Esophagus squamous epithelium (tissue), 5 donors: ENCODE measurements around the gene FOXK2. TPM values are rescaled to one million over a fixed set of nuclear protein-coding genes. Genes with fewer than 3 reads are reported as not detected.
"Not testable (repeated sequence)": the region's sequence is repeated elsewhere in the genome, so short reads cannot be mapped to it uniquely, and the experiment has no call there.

ENCODE experiments used
- DNase-seq: peaks from one replicate; lab custom pipeline; 2025; lab: John Stamatoyannopoulos, UW
- H3K27ac ChIP-seq, 4 donors: fragments of 200-600 bp; sonication (generic); one replicate each; pipeline ENCODE4 v1.5.1; 2016 to 2019; ENCODE audit warnings: mild to moderate bottlenecking in 1 of 4
- H3K27me3 ChIP-seq, 4 donors: fragments of 200-600 bp; sonication (generic); 1 replicate in 3 of 4; 2 replicates in 1 of 4; pipeline versions ENCODE4 v1.5.1 to v1.6.0; 2017 to 2021; ENCODE audit warnings: antibody characterized with exemption in 1 of 4
- H3K36me3 ChIP-seq, 3 donors: fragments of 200-600 bp; sonication (generic); one replicate each; pipeline ENCODE4 v1.5.1; 2016 to 2019
- H3K4me1 ChIP-seq, 3 donors: fragments of 200-600 bp; sonication (generic); one replicate each; pipeline ENCODE4 v1.5.1; 2017 to 2019
- H3K4me3 ChIP-seq, 4 donors: fragments of 200-600 bp; sonication (generic); 1 replicate in 3 of 4; 2 replicates in 1 of 4; pipeline ENCODE4 v1.5.1; 2016 to 2019; ENCODE audit warnings: mild to moderate bottlenecking in 2 of 4, moderate library complexity in 1 of 4
- H3K9me3 ChIP-seq, 3 donors: fragments of 200-600 bp; sonication (generic); one replicate each; pipeline ENCODE4 v1.5.1; 2016 to 2019
- POLR2A ChIP-seq, 4 donors: fragments of 450-650 bp; IDR thresholded peaks; one replicate each; pipeline ENCODE4 v1.6.1; 2017; ENCODE audit warnings: antibody characterized with exemption in 4 of 4, mild to moderate bottlenecking in 4 of 4, moderate library complexity in 3 of 4
- WGBS, 2 donors: methylation state at CpG; one replicate each; pipeline ENCODE4 v1.1.5; 2018; 5-methylcytosine and 5-hydroxymethylcytosine counted together
- intact Hi-C: fragments of 100-400 bp; cut with DNase I; formaldehyde crosslinking; loops from one replicate; pipeline ENCODE4 v1.15.0; 2022
- total RNA-seq, 4 donors: library from RNA; depleted of rRNA; stranded (reverse); fragments of >200 nt; gene quantifications; one replicate each; pipeline ENCODE4 v1.1.0, GENCODE V29; 2016
- TF ChIP-seq, protein P1 (sequence below), 6 experiments: fragments of 450-650 bp in 4 of 6; fragments of 200-600 bp in 2 of 6; sonication (generic) in 2 of 6; IDR thresholded peaks; one replicate each; pipeline ENCODE4 v1.5.1; 2016 to 2019; ENCODE audit warnings: antibody characterized with exemption in 6 of 6, mild to moderate bottlenecking in 4 of 6, moderate library complexity in 4 of 6
- donor health status: DM: yes; HTN: yes; CAD: no.

The FOXK2 gene
- total RNA-seq, 4 donors from 2014 or later = 26.3 to 38.2 (median 34.5) TPM

DNA sequence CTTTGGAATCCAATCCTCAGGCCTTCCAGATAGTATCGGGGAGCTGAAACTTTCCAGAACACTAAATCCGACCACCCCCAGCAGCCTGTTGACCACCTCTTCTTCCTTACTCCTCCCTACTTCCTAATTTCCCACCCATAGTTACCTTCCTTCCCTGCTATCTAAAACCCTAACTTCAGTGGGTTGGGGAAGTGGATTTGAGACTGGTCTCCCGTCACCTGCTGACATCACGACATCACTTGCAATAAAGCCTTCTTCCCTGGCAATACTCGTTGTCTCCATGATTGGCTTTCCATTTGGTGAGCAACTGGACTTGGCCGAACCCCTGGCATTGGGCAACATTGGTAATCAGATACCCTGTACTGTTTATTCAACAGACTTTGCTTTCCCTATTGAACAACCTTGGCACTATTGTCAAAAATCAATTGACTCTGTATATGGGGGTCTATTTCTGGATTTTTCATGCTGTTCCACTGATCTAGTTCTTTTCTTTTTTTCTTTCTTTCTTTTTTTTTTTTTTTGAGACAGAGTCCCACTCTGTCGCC is 11.8 kb upstream of the FOXK2 start:
- Histone ChIP-seq H3K4me3 (no peak overlapping the region), H3K27me3 (no peaks in the 10 kb centered on the region), H3K36me3 (no peaks in the 10 kb centered on the region), H3K4me1 (peaks cover 0 to 2% (median 0%) of the 10 kb centered on the region in 3 donors), H3K27ac (no peak overlapping the region), H3K9me3 (no peaks in the 10 kb centered on the region)
- no peak for DNase-seq
- WGBS, 2 donors = 91 to 92% methylated on average over 7 of the region's 7 CpGs
- no peak for TF ChIP-seq POLR2A (IDR thresholded peaks at IDR 0.05)
- TF ChIP-seq, protein P1, sequence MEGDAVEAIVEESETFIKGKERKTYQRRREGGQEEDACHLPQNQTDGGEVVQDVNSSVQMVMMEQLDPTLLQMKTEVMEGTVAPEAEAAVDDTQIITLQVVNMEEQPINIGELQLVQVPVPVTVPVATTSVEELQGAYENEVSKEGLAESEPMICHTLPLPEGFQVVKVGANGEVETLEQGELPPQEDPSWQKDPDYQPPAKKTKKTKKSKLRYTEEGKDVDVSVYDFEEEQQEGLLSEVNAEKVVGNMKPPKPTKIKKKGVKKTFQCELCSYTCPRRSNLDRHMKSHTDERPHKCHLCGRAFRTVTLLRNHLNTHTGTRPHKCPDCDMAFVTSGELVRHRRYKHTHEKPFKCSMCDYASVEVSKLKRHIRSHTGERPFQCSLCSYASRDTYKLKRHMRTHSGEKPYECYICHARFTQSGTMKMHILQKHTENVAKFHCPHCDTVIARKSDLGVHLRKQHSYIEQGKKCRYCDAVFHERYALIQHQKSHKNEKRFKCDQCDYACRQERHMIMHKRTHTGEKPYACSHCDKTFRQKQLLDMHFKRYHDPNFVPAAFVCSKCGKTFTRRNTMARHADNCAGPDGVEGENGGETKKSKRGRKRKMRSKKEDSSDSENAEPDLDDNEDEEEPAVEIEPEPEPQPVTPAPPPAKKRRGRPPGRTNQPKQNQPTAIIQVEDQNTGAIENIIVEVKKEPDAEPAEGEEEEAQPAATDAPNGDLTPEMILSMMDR (IDR thresholded peaks at IDR 0.05) = no peak
- intact Hi-C loops = no loop called here

DNA sequence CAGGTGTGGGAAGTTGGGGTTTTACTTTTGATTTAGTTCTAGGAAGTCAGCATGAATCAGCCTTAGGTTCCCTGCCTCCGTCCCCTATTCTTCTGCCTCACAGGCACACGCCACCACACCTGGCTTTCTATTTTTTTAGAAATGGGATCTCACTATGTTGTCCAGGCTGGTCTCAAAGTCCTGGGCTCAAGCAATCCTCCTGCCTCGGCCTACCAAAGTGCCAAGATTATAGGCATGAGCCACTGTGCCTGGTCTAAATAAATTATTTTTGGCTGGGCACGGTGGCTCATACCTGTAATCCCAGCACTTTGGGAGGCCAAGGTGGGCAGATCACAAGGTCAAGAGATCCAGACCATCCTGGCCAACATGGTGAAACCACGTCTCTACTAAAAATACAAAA is 7.9 kb upstream of the FOXK2 start:
- H3K4me1 ChIP-seq, H3K9me3 ChIP-seq, H3K27me3 ChIP-seq, H3K27ac ChIP-seq, H3K36me3 ChIP-seq, DNase-seq, intact Hi-C loops, H3K4me3 ChIP-seq: not testable (repeated sequence)
- 76 to 95% methylated on average over 4 of the region's 5 CpGs for WGBS, 2 donors

DNA sequence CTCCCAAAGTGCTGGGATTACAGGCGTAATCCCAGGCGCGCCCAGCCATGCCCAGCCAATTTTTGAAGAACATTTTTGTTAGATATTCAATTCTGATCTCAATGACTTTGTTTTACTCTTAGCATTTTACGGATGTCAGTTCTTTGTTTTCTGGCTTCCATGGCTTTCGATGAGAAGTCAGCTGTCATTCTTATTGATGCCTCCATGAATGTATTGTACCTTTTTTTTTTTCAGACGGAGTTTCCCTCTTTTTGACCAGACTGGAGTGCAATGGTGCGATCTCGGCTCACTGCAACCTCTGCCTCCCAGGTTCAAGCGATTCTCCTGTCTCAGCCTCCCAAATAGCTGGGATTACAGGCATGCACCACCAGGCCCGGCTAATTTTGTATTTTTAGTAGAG is 5.7 kb upstream of the FOXK2 start:
- H3K4me3 ChIP-seq, intact Hi-C loops, H3K9me3 ChIP-seq, H3K27me3 ChIP-seq, DNase-seq, H3K27ac ChIP-seq, H3K36me3 ChIP-seq, H3K4me1 ChIP-seq: not testable (repeated sequence)
- 80 to 97% methylated on average over 8 to 10 of the region's 10 CpGs for WGBS, 2 donors

DNA sequence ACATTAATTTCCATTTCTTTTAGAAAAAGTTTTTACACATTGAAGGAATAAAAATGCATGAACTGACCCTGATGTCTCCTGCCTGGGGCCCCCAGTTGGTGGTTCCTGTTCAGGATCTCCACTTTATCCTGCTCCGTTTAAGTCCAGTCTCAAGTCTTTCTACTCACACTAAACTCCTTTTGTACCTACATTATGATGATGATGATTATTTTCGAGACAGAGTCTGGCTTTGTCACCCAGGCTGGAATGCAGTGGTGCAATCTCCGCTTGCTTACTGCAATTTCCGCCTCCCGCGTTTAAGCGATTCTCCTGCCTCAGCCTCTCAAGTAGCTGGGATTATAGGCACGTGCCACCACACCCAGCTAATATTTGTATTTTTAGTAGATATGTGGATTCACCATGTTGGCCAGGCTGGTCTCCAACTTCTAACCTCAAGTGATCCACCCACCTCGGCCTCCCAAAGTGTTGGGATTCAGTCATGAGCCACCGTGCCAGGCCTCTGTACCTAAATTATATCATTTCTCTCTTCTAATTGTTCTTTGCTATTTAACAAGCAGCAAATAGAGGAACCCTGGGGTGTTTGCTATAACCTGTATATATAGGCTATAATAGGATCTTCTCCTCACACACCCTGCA is 2.2 kb upstream of the FOXK2 start:
- Histone ChIP-seq H3K9me3 (no peaks in the 10 kb centered on the region), H3K4me3 (no peak overlapping the region), H3K27me3 (no peaks in the 10 kb centered on the region), H3K27ac (no peak overlapping the region), H3K36me3 (no peaks in the 10 kb centered on the region), H3K4me1 (peaks cover 4 to 25% (median 4%) of the 10 kb centered on the region in 3 donors)
- 73 to 75% methylated on average over 10 of the region's 10 CpGs for WGBS, 2 donors
- intact Hi-C loops = no loop called here
- TF ChIP-seq, protein P1 (IDR thresholded peaks at IDR 0.05) = no peak
- no peak for TF ChIP-seq POLR2A (IDR thresholded peaks at IDR 0.05)
- DNase-seq = no peak

DNA sequence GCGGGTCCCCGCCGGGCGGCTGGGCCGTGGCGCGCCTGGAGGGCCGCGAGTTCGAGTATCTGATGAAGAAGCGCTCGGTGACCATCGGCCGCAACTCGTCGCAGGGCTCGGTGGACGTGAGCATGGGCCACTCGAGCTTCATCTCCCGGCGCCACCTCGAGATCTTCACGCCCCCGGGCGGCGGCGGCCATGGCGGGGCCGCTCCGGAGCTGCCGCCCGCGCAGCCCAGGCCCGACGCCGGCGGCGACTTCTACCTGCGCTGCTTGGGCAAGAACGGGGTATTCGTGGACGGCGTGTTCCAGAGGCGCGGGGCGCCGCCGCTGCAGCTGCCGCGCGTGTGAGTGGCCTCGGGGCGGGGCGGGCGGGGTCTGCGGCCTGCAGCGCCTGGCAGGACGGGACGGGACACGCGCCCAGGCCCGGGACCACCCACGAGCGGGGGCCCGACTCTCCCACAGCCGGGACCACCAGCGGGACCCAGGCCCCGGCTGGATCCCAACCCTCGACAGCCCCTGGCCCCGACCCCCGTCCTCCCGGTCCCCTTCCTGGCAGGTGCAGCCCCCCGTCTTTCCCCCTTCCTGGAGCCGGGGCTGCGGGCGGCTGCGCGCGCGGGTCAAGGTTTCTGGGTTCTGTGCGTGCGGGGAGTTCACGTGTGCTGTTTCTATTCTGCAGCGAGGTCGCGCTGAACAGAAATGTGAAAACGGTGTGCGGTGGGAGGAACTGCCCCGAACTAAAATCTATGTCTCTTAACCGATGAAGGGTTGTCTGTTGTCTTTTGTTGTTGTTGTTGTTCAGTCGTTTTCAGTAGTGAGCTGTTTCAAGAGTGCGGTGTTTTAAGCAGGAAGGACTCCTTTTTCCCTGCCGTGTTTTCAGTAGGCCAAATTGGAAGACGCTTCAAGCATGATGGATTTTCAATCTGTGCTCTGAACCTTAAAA is 705 bp downstream of the FOXK2 start:
- WGBS, 2 donors = 0% methylated on average over 4 to 13 of the region's 94 CpGs
- Histone ChIP-seq H3K36me3 (no peaks in the 10 kb centered on the region), H3K4me1 (peaks cover 18 to 54% (median 20%) of the 10 kb centered on the region in 3 donors), H3K9me3 (no peaks in the 10 kb centered on the region), H3K27ac (peak overlapping the region; percentile 83 to 98 (median 96)), H3K27me3 (no peaks in the 10 kb centered on the region), H3K4me3 (peak overlapping the region; percentile 56 to 94 (median 82))
- intact Hi-C loops = no loop called here
- TF ChIP-seq POLR2A (IDR thresholded peaks at IDR 0.05) = no peak
- TF ChIP-seq, protein P1 (IDR thresholded peaks at IDR 0.05) = no peak
- DNase-seq = no peak

DNA sequence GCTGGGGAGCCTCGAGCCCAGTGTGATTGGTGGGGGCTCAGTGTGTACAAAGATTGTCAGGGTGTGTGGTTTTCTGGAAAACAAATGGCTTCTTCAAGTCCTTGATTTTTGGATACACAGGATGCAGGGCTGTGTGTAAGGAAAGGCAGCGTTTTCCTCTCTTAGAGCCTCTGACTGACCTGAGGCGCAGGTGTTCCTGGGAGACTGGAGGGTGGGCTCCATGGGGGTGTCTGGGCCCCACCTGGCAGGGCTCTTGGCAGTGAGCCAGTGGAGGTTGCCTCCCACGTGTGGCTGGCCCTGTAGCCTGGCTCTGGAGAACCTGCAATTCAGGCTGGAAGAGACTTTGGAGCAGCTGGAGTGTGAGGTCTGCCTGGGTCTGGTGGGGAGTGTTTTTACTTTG is 5.0 kb downstream of the FOXK2 start:
- Histone ChIP-seq H3K27ac (peak overlapping the region in 3 of 4 donors; percentile 36 to 51 (median 45)), H3K36me3 (no peaks in the 10 kb centered on the region), H3K4me1 (peaks cover 39 to 90% (median 44%) of the 10 kb centered on the region in 3 donors), H3K9me3 (no peaks in the 10 kb centered on the region), H3K27me3 (no peaks in the 10 kb centered on the region), H3K4me3 (no peak overlapping the region)
- no peak for DNase-seq
- no peak for TF ChIP-seq POLR2A (IDR thresholded peaks at IDR 0.05)
- TF ChIP-seq, protein P1 (IDR thresholded peaks at IDR 0.05) = no peak
- 15 to 31% methylated on average over 1 to 3 of the region's 4 CpGs for WGBS, 2 donors
- intact Hi-C loops = no loop called here
